Brain microvascular endothelial cell (primary cell): ENCODE data around the gene LSMEM2.
"Not testable (repeated sequence)": the region's sequence is repeated elsewhere in the genome, so short reads cannot be mapped to it uniquely, and the experiment has no call there.

ENCODE experiments used
- DNase-seq: peaks from one replicate; pipeline ENCODE4 v3.0.0-alpha.2; 2020
- H3K27ac ChIP-seq: fragments of 250-450 bp; sonication (Bioruptor Pico); 2 replicates; pipeline ENCODE4 v1.5.1; 2020; ENCODE audit warnings: mild to moderate bottlenecking, moderate library complexity
- H3K27me3 ChIP-seq: fragments of 250-450 bp; sonication (Bioruptor Pico); replicated peaks from 2 replicates; pipeline ENCODE4 v1.5.1; 2020; ENCODE audit warnings: mild to moderate bottlenecking
- H3K36me3 ChIP-seq: fragments of 250-450 bp; sonication (Bioruptor Pico); replicated peaks from 2 replicates; pipeline ENCODE4 v1.5.1; 2020; ENCODE audit warnings: mild to moderate bottlenecking
- H3K4me3 ChIP-seq: 2 replicates; pipeline ENCODE4 v1.5.1; 2011; ENCODE audit warnings: low read depth, mild to moderate bottlenecking, control low read depth, low read length, moderate library complexity
- CTCF ChIP-seq: IDR thresholded peaks from 2 replicates; pipeline ENCODE4 v1.5.1; 2011; ENCODE audit warnings: low read depth, mild to moderate bottlenecking, moderate library complexity, low read length, control low read depth, inconsistent platforms; ENCODE audit errors: missing control alignments
- in situ Hi-C: cut with HindIII; loops from 2 replicates; pipeline ENCODE4 v1.10.0; 2017; ENCODE audit warnings: low sequenced_read_pairs, low pct_ligation_motif_present

The LSMEM2 gene

GRCh38 chr3:50302095-50303012 is 23.5 kb downstream of the LSMEM2 start:
- no peak overlapping the region for H3K4me3 ChIP-seq
- TF ChIP-seq CTCF = no peak
- in situ Hi-C loops = no loop called here
- no peak overlapping the region for H3K27ac ChIP-seq
- no peaks in the 10 kb centered on the region for H3K36me3 ChIP-seq
- no peaks in the 10 kb centered on the region for H3K27me3 ChIP-seq
- no peak for DNase-seq

GRCh38 chr3:50303013-50303815 is 24.3 kb downstream of the LSMEM2 start, which contains the start of gene HYAL1:
HYAL1 (minus strand) TSS chr3:50303574; CDS start chr3:50302956, 618 bp downstream.
- peak; percentile 26 for TF ChIP-seq CTCF
- Histone ChIP-seq H3K36me3 (no peaks in the 10 kb centered on the region), H3K27ac (no peak within 1 kb of the TSS), H3K27me3 (no peaks in the 10 kb centered on the region), H3K4me3 (no peak within 1 kb of the TSS)
- DNase-seq = no peak
- in situ Hi-C loops = no loop called here

DNA sequence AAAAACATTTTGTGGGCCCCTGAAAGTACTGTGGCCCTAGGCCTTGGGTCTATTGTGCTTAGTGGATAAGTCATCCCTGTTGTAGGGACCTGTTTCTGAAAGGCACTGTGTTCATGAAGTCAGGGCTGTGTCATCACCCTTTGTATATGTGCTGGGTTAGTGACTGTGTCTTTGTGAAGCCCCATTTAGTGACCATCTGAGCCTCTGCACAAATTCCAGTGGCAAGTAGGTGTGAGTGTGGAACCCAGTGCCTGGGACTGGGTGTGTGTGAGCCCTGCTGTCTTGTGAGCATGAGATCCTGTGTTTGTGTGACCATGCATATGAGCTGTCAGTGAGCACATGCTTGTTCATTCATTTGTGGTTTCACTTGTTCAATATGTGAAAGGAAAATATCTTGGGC is 25.7 kb downstream of the LSMEM2 start:
- no peak overlapping the region for H3K27ac ChIP-seq
- no peaks in the 10 kb centered on the region for H3K36me3 ChIP-seq
- DNase-seq = no peak
- no peak for TF ChIP-seq CTCF
- in situ Hi-C loops = no loop called here
- H3K27me3 ChIP-seq = no peaks in the 10 kb centered on the region
- H3K4me3 ChIP-seq = no peak overlapping the region

DNA sequence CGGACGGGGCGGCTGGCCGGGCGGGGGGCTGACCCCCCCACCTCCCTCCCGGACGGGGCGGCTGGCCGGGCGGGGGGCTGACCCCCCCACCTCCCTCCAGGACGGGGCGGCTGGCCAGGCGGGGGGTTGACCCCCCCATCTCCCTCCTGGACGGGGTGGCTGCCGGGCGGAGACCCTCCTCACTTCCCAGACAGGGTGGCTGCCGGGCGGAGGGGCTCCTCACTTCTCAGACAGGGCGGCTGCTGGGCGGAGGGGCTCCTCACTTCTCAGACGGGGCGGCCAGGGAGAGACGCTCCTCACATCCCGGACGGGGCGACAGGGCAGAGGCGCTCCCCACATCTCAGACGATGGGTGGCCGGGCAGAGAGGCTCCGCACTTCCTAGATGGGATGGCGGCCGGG is 33.2 kb downstream of the LSMEM2 start:
- H3K27me3 ChIP-seq, in situ Hi-C loops, H3K36me3 ChIP-seq, H3K4me3 ChIP-seq, H3K27ac ChIP-seq, DNase-seq: not testable (repeated sequence)

- in situ Hi-C loops = no loop called here
- Histone ChIP-seq H3K27ac (no peak overlapping the region), H3K27me3 (no peaks in the 10 kb centered on the region), H3K4me3 (no peak overlapping the region), H3K36me3 (peaks cover 4% of the 10 kb centered on the region)
- TF ChIP-seq CTCF = no peak
- no peak for DNase-seq
Observed at GRCh38 chr3:50314342-50314741, 35.5 kb downstream of the LSMEM2 start.

GRCh38 chr3:50314816-50315215 is 35.9 kb downstream of the LSMEM2 start:
- no peak for TF ChIP-seq CTCF
- Histone ChIP-seq H3K27ac (no peak overlapping the region), H3K27me3 (no peaks in the 10 kb centered on the region), H3K36me3 (peaks cover 9% of the 10 kb centered on the region), H3K4me3 (no peak overlapping the region)
- no peak for DNase-seq
- in situ Hi-C loops = no loop called here
